Measurements from ENCODE around the gene NELFE. TPM values are rescaled to one million over a fixed set of nuclear protein-coding genes. Genes with fewer than 3 reads are reported as not detected.

NELFE gene
- total RNA-seq, 4 donors from 2014 or later, result 58.8 to 96.6 (median 68.5) TPM

DNA sequence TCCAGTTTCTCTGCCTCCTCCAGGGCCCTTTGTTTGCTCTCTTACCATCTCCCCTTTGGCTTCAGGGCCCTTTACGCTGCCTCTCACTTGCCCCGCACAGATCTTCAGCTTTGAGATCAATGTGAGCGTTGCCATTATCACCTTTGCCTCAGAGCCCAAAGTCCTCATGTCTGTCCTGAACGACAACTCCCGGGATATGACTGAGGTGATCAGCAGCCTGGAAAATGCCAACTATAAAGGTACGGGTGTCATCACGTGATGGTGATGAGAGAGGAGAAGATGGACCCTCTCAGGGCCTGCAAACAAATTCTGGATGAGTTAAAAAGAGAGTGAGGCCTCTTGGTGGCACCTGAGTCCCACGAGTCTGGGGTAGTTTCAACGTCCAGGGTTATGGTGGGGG is 22.9 kb downstream of the NELFE start:
- TF ChIP-seq, protein P1, sequence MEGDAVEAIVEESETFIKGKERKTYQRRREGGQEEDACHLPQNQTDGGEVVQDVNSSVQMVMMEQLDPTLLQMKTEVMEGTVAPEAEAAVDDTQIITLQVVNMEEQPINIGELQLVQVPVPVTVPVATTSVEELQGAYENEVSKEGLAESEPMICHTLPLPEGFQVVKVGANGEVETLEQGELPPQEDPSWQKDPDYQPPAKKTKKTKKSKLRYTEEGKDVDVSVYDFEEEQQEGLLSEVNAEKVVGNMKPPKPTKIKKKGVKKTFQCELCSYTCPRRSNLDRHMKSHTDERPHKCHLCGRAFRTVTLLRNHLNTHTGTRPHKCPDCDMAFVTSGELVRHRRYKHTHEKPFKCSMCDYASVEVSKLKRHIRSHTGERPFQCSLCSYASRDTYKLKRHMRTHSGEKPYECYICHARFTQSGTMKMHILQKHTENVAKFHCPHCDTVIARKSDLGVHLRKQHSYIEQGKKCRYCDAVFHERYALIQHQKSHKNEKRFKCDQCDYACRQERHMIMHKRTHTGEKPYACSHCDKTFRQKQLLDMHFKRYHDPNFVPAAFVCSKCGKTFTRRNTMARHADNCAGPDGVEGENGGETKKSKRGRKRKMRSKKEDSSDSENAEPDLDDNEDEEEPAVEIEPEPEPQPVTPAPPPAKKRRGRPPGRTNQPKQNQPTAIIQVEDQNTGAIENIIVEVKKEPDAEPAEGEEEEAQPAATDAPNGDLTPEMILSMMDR (IDR thresholded peaks at IDR 0.05; ENCODE audit: low read depth), result no peak

DNA sequence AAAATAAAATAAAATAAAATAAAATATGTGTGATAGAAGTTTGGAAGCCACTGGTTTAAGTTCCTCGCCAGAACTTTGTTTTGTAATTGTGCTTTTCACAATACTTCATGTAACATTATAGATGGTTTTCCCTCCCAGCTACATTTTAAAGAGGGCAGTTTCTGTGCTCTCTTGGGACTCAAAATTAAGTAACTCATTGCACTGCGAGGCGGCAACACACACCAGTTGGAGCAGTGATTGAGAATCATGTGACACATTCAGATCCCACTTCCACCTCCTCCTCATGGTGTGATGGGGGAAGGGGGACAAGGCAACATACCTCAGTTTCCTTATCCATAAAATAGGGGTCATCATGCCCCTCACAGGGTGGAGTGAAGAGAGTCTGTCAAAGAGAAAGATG is 23.8 kb downstream of the NELFE start:
- TF ChIP-seq, protein P1 (IDR thresholded peaks at IDR 0.05; ENCODE audit: low read depth), result no peak

DNA sequence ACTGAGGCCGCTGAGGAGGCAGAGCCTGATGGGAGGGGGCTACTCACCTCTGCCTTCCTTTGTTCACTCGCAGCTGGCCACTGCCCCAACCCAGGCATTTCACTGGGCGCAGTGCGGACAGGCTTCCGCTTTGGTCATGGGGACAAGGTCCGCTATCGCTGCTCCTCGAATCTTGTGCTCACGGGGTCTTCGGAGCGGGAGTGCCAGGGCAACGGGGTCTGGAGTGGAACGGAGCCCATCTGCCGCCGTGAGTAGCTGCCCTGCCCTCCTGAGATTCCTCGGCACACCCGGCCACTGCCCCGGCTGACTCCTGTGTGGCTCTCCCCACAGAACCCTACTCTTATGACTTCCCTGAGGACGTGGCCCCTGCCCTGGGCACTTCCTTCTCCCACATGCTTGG is 25.2 kb downstream of the NELFE start:
- TF ChIP-seq, protein P1 (IDR thresholded peaks at IDR 0.05; ENCODE audit: low read depth), result no peak

DNA sequence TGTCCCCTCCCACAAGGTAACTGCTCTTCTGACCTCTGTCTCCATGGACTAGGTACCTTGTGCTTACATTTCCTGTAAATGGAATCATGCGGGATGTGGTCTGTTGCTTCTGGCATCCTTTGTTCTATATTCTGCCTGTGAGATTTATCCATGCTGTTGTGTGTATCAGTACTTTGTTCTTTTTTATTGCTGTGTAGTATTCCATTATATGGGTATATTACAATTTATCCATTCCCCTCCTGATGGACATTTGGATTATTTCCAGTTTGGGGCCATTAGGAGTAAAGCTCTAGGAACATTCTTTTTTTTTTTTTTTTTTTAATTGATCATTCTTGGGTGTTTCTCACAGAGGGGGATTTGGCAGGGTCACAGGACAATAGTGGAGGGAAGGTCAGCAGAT is 27.8 kb downstream of the NELFE start:
- TF ChIP-seq, protein P1 (IDR thresholded peaks at IDR 0.05; ENCODE audit: low read depth), result no peak

DNA sequence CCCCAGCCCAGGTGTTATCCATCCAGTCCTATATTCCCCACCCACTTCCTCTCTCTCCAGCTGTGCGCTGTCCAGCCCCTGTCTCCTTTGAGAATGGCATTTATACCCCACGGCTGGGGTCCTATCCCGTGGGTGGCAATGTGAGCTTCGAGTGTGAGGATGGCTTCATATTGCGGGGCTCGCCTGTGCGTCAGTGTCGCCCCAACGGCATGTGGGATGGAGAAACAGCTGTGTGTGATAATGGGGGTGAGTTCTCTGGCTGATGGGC is 30.2 kb downstream of the NELFE start:
- TF ChIP-seq, protein P1 (IDR thresholded peaks at IDR 0.05; ENCODE audit: low read depth), result no peak

DNA sequence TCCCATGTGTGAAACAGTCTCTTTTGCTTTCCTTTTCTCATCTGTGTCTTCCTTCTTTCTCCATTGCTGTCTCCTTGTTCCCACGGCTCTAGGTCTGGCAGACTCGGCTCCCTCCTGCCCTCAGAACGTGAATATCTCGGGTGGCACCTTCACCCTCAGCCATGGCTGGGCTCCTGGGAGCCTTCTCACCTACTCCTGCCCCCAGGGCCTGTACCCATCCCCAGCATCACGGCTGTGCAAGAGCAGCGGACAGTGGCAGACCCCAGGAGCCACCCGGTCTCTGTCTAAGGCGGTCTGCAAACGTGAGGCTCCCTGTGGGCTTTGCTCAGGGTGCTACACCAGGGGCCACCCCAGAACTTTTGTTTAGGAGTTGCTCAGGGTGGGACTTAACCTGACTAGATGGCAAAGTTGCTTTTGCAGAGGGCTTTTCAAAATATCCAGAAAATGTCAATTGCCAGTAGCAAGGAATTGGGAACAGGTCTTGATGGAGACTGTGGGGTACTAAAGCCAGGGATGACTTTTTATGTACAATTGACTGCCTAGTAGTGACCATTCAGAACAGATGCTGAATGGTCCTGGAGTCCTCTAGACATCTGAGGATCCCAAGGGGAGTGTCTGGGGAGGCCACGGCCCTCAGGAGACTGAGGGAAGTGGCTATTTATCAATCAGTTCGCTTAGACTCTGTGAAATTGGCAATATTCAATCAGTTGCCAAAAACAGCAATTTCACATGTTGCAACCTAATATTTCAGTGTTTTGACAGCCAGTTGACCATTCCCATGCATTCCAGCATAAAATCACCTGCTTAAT is 30.7 kb downstream of the NELFE start:
- TF ChIP-seq, protein P1 (IDR thresholded peaks at IDR 0.05; ENCODE audit: low read depth), result no peak

DNA sequence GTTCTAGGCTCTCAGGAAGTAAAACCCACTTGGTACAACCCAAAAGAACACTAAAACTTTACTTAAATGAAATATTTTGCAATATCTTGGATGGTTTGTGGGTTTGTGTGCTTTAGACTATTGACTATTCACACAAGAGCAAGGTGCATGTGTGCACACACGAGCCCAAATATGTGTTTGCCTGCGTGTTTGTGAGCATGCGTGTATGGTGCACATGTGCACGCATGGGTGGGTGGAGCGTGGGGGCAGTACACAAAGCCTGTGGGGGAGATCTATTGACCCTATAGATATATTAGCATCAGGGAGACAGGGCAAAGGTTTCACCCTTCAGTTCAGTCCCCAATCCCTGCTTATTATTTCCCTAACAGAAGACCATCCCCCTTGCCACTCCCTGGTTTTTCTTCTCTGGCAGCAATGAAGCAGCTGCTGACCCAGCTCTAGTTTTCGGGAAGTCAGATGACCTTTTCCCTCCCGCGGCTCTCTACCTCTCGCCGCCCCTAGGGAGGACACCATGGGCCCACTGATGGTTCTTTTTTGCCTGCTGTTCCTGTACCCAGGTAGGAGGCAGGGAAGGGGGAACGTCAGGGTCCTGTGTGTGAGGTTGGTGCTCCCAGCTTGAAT is 31.4 kb downstream of the NELFE start, which contains the start of gene C2:
TSS of gene C2 (plus strand) at position 476 of the 621 bp plus-strand sequence. CDS start at position 512, 36 bp downstream.
- TF ChIP-seq, protein P1 (IDR thresholded peaks at IDR 0.05; ENCODE audit: low read depth), result no peak
